Breast epithelium (tissue), 3 donors: ENCODE results near the gene CDKN3.

Experiments used
- CTCF ChIP-seq, 3 donors: fragments of 450-650 bp; IDR thresholded peaks; one replicate each; pipeline ENCODE4 v1.5.1; 2016 to 2017; ENCODE audit warnings: antibody characterized with exemption in 3 of 3, mild to moderate bottlenecking in 3 of 3, moderate library complexity in 3 of 3
- POLR2A ChIP-seq: fragments of 450-650 bp; IDR thresholded peaks from one replicate; pipeline ENCODE4 v1.6.1; 2016; ENCODE audit warnings: antibody characterized with exemption, mild to moderate bottlenecking, moderate library complexity
- POLR2AphosphoS5 ChIP-seq, 3 donors: sonication (generic); formaldehyde crosslinking; IDR thresholded peaks; one replicate each; pipeline ENCODE4 v1.6.1; 2017; ENCODE audit warnings: antibody characterized with exemption in 3 of 3

- TF ChIP-seq CTCF (IDR thresholded peaks at IDR 0.05) (peak; percentile 75 to 92 (median 88)), POLR2AphosphoS5 (IDR thresholded peaks at IDR 0.05) (peak; percentile 54 to 62 (median 60)), POLR2A (no peak)
These were observed 44.4 kb downstream of the CDKN3 start, which contains the start of gene CNIH1 for GRCh38 chr14:54440873-54441868.
